H1 (cell line): ENCODE measurements around the gene DENND6B. TPM values are rescaled to one million over a fixed set of nuclear protein-coding genes. Genes with fewer than 3 reads are reported as not detected.

Experiments
- CTCF ChIA-PET: fragments of 300-600 bp; sonication (Branson Sonifier 250); formaldehyde crosslinking; loops from one replicate; lab custom pipeline; 2021; ENCODE audit not compliant: partially characterized antibody; lab: Charles Lee
- POLR2A ChIA-PET: fragments of 300-600 bp; sonication (Branson Sonifier 250); formaldehyde crosslinking; loops from one replicate; lab custom pipeline; 2021; ENCODE audit warnings: inconsistent platforms; ENCODE audit not compliant: partially characterized antibody; lab: Charles Lee
- DNase-seq, 2 experiments: peaks; one replicate each; pipeline versions ENCODE4 v3.0.0 to v3.0.0-alpha.2; 2010 to 2022; ENCODE audit warnings: low spot score in 2 of 2, low read depth in 1 of 2, mixed read lengths in 1 of 2
- FAIRE-seq: peaks from 2 replicates; lab custom pipeline; 2011; peaks lifted over from hg19 to GRCh38; lab: Jason Lieb, UNC
- H2AFZ ChIP-seq: 2 replicates; pipeline ENCODE4 v1.8.1; 2012; ENCODE audit warnings: low read length, inconsistent platforms
- H2AK5ac ChIP-seq: 2 replicates; pipeline ENCODE4 v1.6.1; 2013; ENCODE audit warnings: low read depth, low read length
- H2BK120ac ChIP-seq: replicated peaks from 2 replicates; pipeline ENCODE3; 2013; ENCODE audit warnings: low read depth, low read length, inconsistent platforms
- H2BK12ac ChIP-seq: 2 replicates; pipeline ENCODE4 v1.6.1; 2013; ENCODE audit warnings: low read depth, low read length
- H2BK15ac ChIP-seq: 2 replicates; pipeline ENCODE4 v1.6.1; 2013; ENCODE audit warnings: low read length
- H2BK20ac ChIP-seq: 2 replicates; pipeline ENCODE4 v1.6.1; 2013; ENCODE audit warnings: low read length
- H2BK5ac ChIP-seq: 2 replicates; pipeline ENCODE4 v1.6.1; 2013; ENCODE audit warnings: low read depth, low read length
- H3K14ac ChIP-seq: 2 replicates; pipeline ENCODE4 v1.6.1; 2013; ENCODE audit warnings: inconsistent platforms; ENCODE audit not compliant: insufficient read length
- H3K18ac ChIP-seq: 2 replicates; pipeline ENCODE4 v1.6.1; 2013; ENCODE audit warnings: low read length; ENCODE audit errors: extremely low read depth
- H3K23ac ChIP-seq: 2 replicates; pipeline ENCODE4 v1.6.1; 2013; ENCODE audit warnings: inconsistent platforms; ENCODE audit not compliant: insufficient read length
- H3K23me2 ChIP-seq: 2 replicates; pipeline ENCODE4 v1.6.1; 2013; ENCODE audit warnings: low read depth, low read length
- H3K27ac ChIP-seq: 2 replicates; pipeline ENCODE4 v1.6.1; 2011; ENCODE audit warnings: low read depth, low read length, inconsistent platforms
- H3K27me3 ChIP-seq, 4 experiments: replicated peaks in 1 of 4; 1 replicate in 1 of 4; 2 replicates in 3 of 4; pipeline versions ENCODE4 v1.6.1 to v1.8.1; 2011 to 2013; ENCODE audit warnings: low read length in 3 of 4, mild to moderate bottlenecking in 3 of 4, inconsistent platforms in 2 of 4, mixed read lengths in 2 of 4, moderate library complexity in 1 of 4; ENCODE audit not compliant: control insufficient read depth in 3 of 4, insufficient read depth in 3 of 4; ENCODE audit errors: extremely low read depth in 1 of 4
- H3K36me3 ChIP-seq, 4 experiments: 2 replicates each; pipeline versions ENCODE4 v1.6.1 to v1.8.1; 2011 to 2013; ENCODE audit warnings: mild to moderate bottlenecking in 4 of 4, low read length in 3 of 4, moderate library complexity in 2 of 4, control low read depth in 1 of 4, inconsistent platforms in 1 of 4; ENCODE audit not compliant: insufficient read depth in 4 of 4, control insufficient read depth in 2 of 4
- H3K4ac ChIP-seq: replicated peaks from 2 replicates; pipeline ENCODE3; 2013; ENCODE audit warnings: low read length, low read depth, mixed read lengths, inconsistent platforms; ENCODE audit not compliant: insufficient read length
- H3K4me1 ChIP-seq, 4 experiments: replicated peaks in 1 of 4; 1 replicate in 1 of 4; 2 replicates in 3 of 4; pipeline versions ENCODE4 v1.6.1 to v1.8.1; 2011 to 2013; ENCODE audit warnings: low read length in 3 of 4, inconsistent platforms in 2 of 4, mixed read lengths in 1 of 4; ENCODE audit not compliant: insufficient read depth in 4 of 4, control insufficient read depth in 3 of 4
- H3K4me2 ChIP-seq, 2 experiments: 2 replicates each; pipeline versions ENCODE4 v1.6.1 to v1.8.1; 2011 to 2013; ENCODE audit warnings: low read depth in 2 of 2, low read length in 2 of 2, control low read depth in 1 of 2, inconsistent platforms in 1 of 2, mild to moderate bottlenecking in 1 of 2; ENCODE audit not compliant: insufficient read depth in 1 of 2
- H3K4me3 ChIP-seq, 4 experiments: fragments of 200-600, 300-600 bp in 1 of 4; sonication (generic), shearing (Covaris generic), sonication (Bioruptor Twin) in 1 of 4; 2 replicates each; pipeline versions ENCODE4 v1.5.1 to v1.8.1; 2011 to 2016; ENCODE audit warnings: low read length in 4 of 4, low read depth in 3 of 4, control low read depth in 2 of 4, inconsistent platforms in 2 of 4, mild to moderate bottlenecking in 2 of 4, mixed read lengths in 1 of 4, moderate library complexity in 1 of 4; ENCODE audit not compliant: insufficient read depth in 2 of 4; ENCODE audit errors: extremely low read depth in 1 of 4
- H3K56ac ChIP-seq: replicated peaks from 2 replicates; pipeline ENCODE3; 2013; ENCODE audit warnings: low read depth, mild to moderate bottlenecking, mixed read lengths, low read length, inconsistent platforms; ENCODE audit not compliant: insufficient read length
- H3K79me1 ChIP-seq: 2 replicates; pipeline ENCODE4 v1.6.1; 2013; ENCODE audit warnings: low read depth, low read length, control low read depth
- H3K79me2 ChIP-seq, 2 experiments: 2 replicates each; pipeline versions ENCODE4 v1.6.1 to v1.8.1; 2012 to 2013; ENCODE audit warnings: low read length in 2 of 2, mild to moderate bottlenecking in 2 of 2, inconsistent platforms in 1 of 2; ENCODE audit not compliant: insufficient read depth in 2 of 2, control insufficient read depth in 1 of 2
- H3K9ac ChIP-seq, 4 experiments: replicated peaks in 1 of 4; 1 replicate in 1 of 4; 2 replicates in 3 of 4; pipeline versions ENCODE4 v1.6.1 to v1.8.1; 2011 to 2013; ENCODE audit warnings: low read depth in 3 of 4, low read length in 3 of 4, control low read depth in 2 of 4, mild to moderate bottlenecking in 2 of 4, moderate library complexity in 2 of 4, inconsistent platforms in 1 of 4; ENCODE audit errors: extremely low read depth in 1 of 4
- H3K9me3 ChIP-seq, 2 experiments: 2 replicates each; pipeline versions ENCODE4 v1.6.1 to v1.8.1; 2012 to 2013; ENCODE audit warnings: mild to moderate bottlenecking in 2 of 2, moderate library complexity in 2 of 2, control low read depth in 1 of 2, inconsistent platforms in 1 of 2, low read depth in 1 of 2, low read length in 1 of 2, mixed read lengths in 1 of 2; ENCODE audit not compliant: insufficient read depth in 2 of 2
- H4K20me1 ChIP-seq, 2 experiments: replicated peaks in 1 of 2; 2 replicates each; pipeline versions ENCODE3 to v1.8.1; 2011 to 2013; ENCODE audit warnings: inconsistent platforms in 2 of 2, low read length in 2 of 2, mild to moderate bottlenecking in 1 of 2; ENCODE audit not compliant: insufficient read depth in 2 of 2, control insufficient read depth in 1 of 2
- H4K5ac ChIP-seq: 2 replicates; pipeline ENCODE4 v1.6.1; 2013; ENCODE audit warnings: low read length, low read depth, mixed read lengths, inconsistent platforms; ENCODE audit not compliant: insufficient read length
- H4K8ac ChIP-seq: 2 replicates; pipeline ENCODE4 v1.8.0; 2013; ENCODE audit warnings: mild to moderate bottlenecking, moderate library complexity, low read length, inconsistent platforms; ENCODE audit not compliant: insufficient read depth; ENCODE audit errors: extremely low read depth
- H4K91ac ChIP-seq: replicated peaks from 2 replicates; pipeline ENCODE3; 2013; ENCODE audit warnings: low read length, mixed read lengths, inconsistent platforms; ENCODE audit not compliant: insufficient read length
- ASH2L ChIP-seq: fragments of 200-600, 300-600 bp; sonication (generic); IDR thresholded peaks from one replicate; pipeline ENCODE4 v1.7.1; 2017; ENCODE audit warnings: low read length
- ATF3 ChIP-seq: IDR thresholded peaks from 2 replicates; pipeline ENCODE4 v1.6.1; 2011; ENCODE audit warnings: low read depth, mild to moderate bottlenecking, low read length; ENCODE audit not compliant: insufficient read depth
- KDM4A ChIP-seq: IDR thresholded peaks from one replicate; pipeline ENCODE4 v1.7.1; 2012; ENCODE audit warnings: low read depth, mild to moderate bottlenecking, moderate library complexity, low read length, inconsistent platforms; ENCODE audit not compliant: severe bottlenecking
- MAX ChIP-seq: IDR thresholded peaks from 2 replicates; pipeline ENCODE4 v1.6.1; 2012; ENCODE audit warnings: inconsistent platforms
- RNF2 ChIP-seq: fragments of 200-900, 300-1000 bp; sonication (generic); IDR thresholded peaks from 2 replicates; pipeline ENCODE4 v1.7.1; 2016; ENCODE audit warnings: borderline replicate concordance, low read depth, mild to moderate bottlenecking, antibody characterized with exemption, low read length; ENCODE audit not compliant: poor library complexity, severe bottlenecking; ENCODE audit errors: missing control alignments
- SP4 ChIP-seq: IDR thresholded peaks from 2 replicates; pipeline ENCODE4 v1.6.1; 2012; ENCODE audit warnings: low read length, inconsistent platforms
- YY1 ChIP-seq: IDR thresholded peaks from 2 replicates; pipeline ENCODE4 v1.6.1; 2011; ENCODE audit warnings: low read depth, mild to moderate bottlenecking, low read length
- WGBS, 2 experiments: shearing (Covaris generic) in 1 of 2; methylation state at CpG; one replicate each; pipeline versions ENCODE4 v1.1.6 to v1.1.7; 2013 to 2015; ENCODE audit warnings: low lambda C conversion rate in 2 of 2, mixed read lengths in 2 of 2, inconsistent platforms in 1 of 2, low coverage in 1 of 2, missing lambda C conversion rate in 1 of 2; ENCODE audit not compliant: insufficient replicate concordance in 2 of 2, insufficient coverage in 1 of 2, insufficient read length in 1 of 2; ENCODE audit errors: extremely low coverage in 1 of 2, missing lambda C conversion rate in 1 of 2; 5-methylcytosine and 5-hydroxymethylcytosine counted together
- polyA plus RNA-seq, 7 experiments: library from polyadenylated mRNA; depleted of rRNA in 3 of 7; stranded (reverse) in 5 of 7; unstranded in 2 of 7; fragments of >200 nt in 5 of 7; fragments of 200-250 nt in 2 of 7; gene quantifications; 1 replicate in 5 of 7; 2 replicates in 1 of 7; 4 replicates in 1 of 7; pipeline versions ENCODE4 v1.2.1 to v1.2.3, GENCODE V29; 2011 to 2013; ENCODE audit warnings: missing spikeins in 2 of 7, mixed read lengths in 2 of 7
- total RNA-seq: library from RNA; stranded (reverse); fragmentation: NEBNext Ultra II Directional; extraction: Animal tissue kit (Norgen Biotek cat#: 25700); gene quantifications from 2 replicates; pipeline ENCODE4 v1.2.1, GENCODE V29; 2021

DENND6B gene
- total and polyA plus RNA-seq, 2 of the 8 experiments (the other 6 are each of a cell fraction or from before 2014, with no cell fraction given): 1.1 to 1.9 TPM

GRCh38 chr22:50299785-50300619 is 26.8 kb downstream of the DENND6B start:
- H4K91ac ChIP-seq: no peak overlapping the region
- no peak overlapping the region for H3K27ac ChIP-seq
- peak overlapping the region; percentile 48; the same call in 1 of the 2 replicates for H3K18ac ChIP-seq
- H2BK12ac ChIP-seq: no peak overlapping the region
- POLR2A ChIA-PET: interaction anchor here (0.7 to 1.6 kb wide), 4 partner anchors 12 to 49 kb away, joined by 3 to 6 read pairs (median 4); partner anchors contain the start of gene HDAC10
- no peak overlapping the region for H2AK5ac ChIP-seq
- H4K20me1 ChIP-seq: peaks cover 16 to 35% of the 10 kb centered on the region in 2 experiments
- H4K5ac ChIP-seq: no peak overlapping the region
- no peak overlapping the region for H3K23ac ChIP-seq
- no peak overlapping the region for H2BK5ac ChIP-seq
- FAIRE-seq (no peak), DNase-seq (peak; percentile 59 to 86)
- no peak overlapping the region for H2BK20ac ChIP-seq
- CTCF ChIA-PET: interaction anchor here (0.7 to 1.5 kb wide), 6 partner anchors 16 to 100 kb away, joined by 3 to 4 read pairs (median 3); no protein-coding TSS in a partner anchor
- H2BK120ac ChIP-seq: no peak overlapping the region
- 2% methylated on average over 48 of the region's 93 CpGs; no CpG with 5 or more reads in 1 of the 2 experiments for WGBS, 2 experiments
- no peaks in the 10 kb centered on the region; a peak in 2 of 7 replicates for H3K27me3 ChIP-seq
- H3K9me3 ChIP-seq: no peaks in the 10 kb centered on the region
- no peak overlapping the region for H2BK15ac ChIP-seq
- peak overlapping the region; percentile 53 to 77 for H3K4me2 ChIP-seq
- no peak overlapping the region for H3K4ac ChIP-seq
- peaks cover 0 to 33% of the 10 kb centered on the region in 2 experiments; a peak in 3 of 4 replicates for H3K79me2 ChIP-seq
- peaks cover 9% of the 10 kb centered on the region; the same call in 1 of the 2 replicates for H3K23me2 ChIP-seq
- no peak overlapping the region for H2AFZ ChIP-seq
- H3K36me3 ChIP-seq: no peaks in the 10 kb centered on the region
- H3K4me3 ChIP-seq: peak overlapping the region; percentile 30 to 68 (median 34)
- peaks cover 22% of the 10 kb centered on the region for H3K79me1 ChIP-seq
- H3K9ac ChIP-seq: peak overlapping the region in 3 of 4 experiments; percentile 8 to 67 (median 16); a peak in 1 of 7 replicates
- H4K8ac ChIP-seq: peak overlapping the region; percentile 80
- no peak overlapping the region for H3K14ac ChIP-seq
- H3K56ac ChIP-seq: peak overlapping the region; percentile 39
- peaks cover 0 to 35% (median 16%) of the 10 kb centered on the region in 4 experiments; a peak in 6 of 7 replicates for H3K4me1 ChIP-seq
- peak; percentile 62 for TF ChIP-seq RNF2
- no peak for TF ChIP-seq SP4
- peak; percentile 87 for TF ChIP-seq MAX
- no peak for TF ChIP-seq ATF3
- peak; percentile 86 for TF ChIP-seq KDM4A
- TF ChIP-seq YY1: peak; percentile 71
- TF ChIP-seq ASH2L: peak; percentile 40
